T47D (cell line): ENCODE results near the gene CHRND.

Experiments
- DNase-seq, 2 experiments: peaks; one replicate each; pipeline versions ENCODE4 v3.0.0 to v3.0.0-alpha.2; 2011 to 2012; ENCODE audit warnings: low read depth in 1 of 2, low spot score in 1 of 2
- JUND ChIP-seq: IDR thresholded peaks from 2 replicates; pipeline ENCODE4 v1.6.1; 2012; ENCODE audit warnings: low read depth
- in situ Hi-C: cut with HindIII; loops from 2 replicates; pipeline ENCODE4 v1.10.0; 2016; ENCODE audit warnings: low sequenced_read_pairs, low pct_unique_long_range_greater_than_20kb

CHRND gene

GRCh38 chr2:232525791-232526371, at the start of gene CHRND:
Gene CHRND (plus strand): TSS chr2:232526160. CDS start chr2:232526216, 56 bp downstream.
- in situ Hi-C loops = no loop called here
- TF ChIP-seq JUND = no peak
- DNase-seq = no peak

GRCh38 chr2:232476791-232477190, 49.2 kb upstream of the CHRND start:
- DNase-seq = no peak
- in situ Hi-C loops = no loop called here
- no peak for TF ChIP-seq JUND

DNA sequence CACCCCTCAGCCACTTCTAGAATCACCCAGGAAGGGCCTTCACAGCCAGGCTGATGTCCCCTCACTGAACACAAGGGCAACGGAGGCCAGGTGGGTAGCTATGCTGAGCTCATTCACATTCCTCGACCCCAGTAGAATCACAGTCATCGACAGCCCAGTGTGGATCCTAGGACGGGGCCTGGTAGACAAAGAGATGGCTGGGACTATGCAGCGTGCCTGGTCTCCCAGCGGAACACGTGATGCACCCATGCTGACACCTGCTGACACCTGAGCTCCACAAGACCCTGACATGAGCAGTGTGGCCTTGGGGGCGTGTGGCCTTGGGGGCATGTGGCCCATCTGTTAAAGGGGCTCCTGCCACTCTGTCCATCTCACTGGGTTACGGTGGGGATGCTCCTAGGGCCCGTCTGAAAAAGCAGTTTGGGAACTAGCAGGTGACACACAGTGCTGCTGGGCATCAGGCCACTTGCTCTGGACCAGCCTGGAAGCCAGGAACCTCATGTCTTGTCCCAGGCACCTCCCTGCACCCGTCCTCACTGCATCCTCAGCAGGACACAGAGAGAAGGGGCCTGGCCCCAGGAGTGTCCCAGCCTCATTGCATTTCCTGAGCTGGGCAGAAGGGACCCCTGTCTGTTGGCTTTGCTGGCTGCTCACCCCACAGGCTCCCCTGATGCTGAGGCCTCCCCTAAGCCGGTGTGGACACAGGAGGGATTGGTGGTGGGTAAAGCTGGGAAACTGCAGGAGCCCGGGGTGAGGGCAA, 48.0 kb upstream of the CHRND start:
- in situ Hi-C loops = no loop called here
- TF ChIP-seq JUND = no peak

GRCh38 chr2:232478571-232479340, 47.2 kb upstream of the CHRND start:
- in situ Hi-C loops = no loop called here
- TF ChIP-seq JUND = no peak
- DNase-seq = no peak

More for the DNA sequence above, 48.0 kb upstream of the CHRND start:
- DNase-seq = no peak

DNA sequence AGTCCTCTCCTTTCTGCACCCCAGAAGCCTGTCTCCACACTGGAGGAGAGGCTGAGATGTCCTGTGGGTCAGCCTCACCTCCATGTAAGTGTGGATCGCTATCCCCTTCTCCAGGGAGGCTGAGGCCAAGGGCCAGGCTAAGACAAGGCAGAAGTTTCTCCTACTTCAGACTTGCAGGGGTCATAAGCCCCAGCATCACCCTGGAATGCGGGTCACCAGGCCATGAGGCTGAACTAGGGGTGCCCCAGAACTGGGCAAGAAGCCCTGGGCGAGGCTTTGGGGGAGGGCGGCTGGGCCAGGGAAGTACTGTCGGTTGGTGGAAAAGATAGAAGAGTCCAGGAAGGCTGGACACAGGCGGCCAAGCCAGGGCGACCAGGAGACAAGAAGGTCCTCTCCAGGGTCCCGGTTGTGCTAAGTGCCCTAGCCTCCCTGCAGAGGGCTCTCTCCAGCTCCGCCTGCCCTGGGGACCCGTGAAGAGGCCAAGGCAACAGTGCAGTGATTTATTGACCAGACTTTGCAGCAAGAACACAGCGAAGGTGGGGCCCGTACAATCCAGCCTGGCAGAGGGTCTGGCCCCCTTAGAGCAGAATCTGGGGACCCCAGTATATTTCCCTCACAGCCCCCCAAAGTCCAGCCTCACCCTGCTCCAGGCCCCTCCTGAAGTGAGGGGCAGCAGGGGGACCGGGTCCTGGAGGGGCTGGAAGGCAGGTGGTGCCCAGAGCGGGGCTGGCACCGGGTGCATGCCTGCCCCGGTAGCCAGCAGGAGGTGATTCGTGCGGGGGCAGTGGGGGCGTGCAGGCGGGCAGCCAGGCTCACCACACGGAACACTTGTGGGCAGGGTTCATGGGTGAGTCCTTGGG, 46.4 kb upstream of the CHRND start:
- in situ Hi-C loops = no loop called here
- TF ChIP-seq JUND = no peak
- DNase-seq = no peak

DNA sequence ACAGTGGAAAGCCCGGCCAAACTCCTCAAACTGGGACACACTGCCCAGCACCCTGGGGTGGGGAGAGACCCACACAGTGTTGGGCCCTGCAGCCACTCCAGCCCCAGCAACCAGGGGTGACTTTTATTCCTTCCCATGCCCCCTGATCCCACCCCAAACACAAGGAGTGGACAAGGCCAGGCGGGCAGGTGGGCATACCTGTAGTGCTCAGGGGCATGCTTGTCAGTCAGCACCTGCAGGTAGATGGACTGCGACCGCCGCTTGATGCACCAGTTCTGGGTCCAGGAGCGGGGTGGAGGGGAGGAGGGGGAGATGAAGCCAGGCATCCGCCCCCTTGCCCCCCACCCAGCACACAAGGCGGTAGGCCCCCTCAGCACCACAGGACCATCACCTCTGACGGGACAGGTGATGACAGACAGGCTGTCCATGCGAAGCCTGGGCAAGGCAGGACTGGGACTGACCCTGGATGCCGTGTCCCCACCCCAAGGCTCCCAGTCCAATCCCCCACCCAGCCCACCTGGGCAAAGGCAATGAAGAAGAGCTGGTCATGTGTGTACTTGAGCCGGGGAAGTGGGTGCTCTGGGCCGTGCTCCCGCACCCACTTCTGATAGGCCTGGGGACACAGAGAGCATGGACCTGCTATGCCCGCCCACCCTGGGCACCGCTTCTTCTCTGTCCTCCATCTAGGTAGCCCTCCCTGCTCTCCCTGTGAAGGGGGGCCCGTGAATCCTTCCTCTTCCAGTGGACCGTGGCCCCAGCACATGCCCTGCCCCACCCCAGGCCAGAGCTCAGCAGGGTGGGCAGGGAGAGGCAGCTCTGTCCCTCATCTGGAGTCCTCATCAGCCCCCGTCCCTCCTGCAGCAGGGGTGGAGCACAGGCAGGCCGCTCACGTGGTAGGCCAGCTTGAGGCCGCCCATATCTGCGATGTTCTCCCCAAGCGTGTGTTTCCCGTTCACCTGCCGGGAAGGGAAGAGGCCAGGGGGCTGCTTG, 45.5 kb upstream of the CHRND start:
- no peak for TF ChIP-seq JUND
- DNase-seq = no peak
- in situ Hi-C loops = no loop called here

- in situ Hi-C loops = no loop called here
- no peak for DNase-seq
- no peak for TF ChIP-seq JUND
Measured at GRCh38 chr2:232481322-232482140, 44.4 kb upstream of the CHRND start.

DNA sequence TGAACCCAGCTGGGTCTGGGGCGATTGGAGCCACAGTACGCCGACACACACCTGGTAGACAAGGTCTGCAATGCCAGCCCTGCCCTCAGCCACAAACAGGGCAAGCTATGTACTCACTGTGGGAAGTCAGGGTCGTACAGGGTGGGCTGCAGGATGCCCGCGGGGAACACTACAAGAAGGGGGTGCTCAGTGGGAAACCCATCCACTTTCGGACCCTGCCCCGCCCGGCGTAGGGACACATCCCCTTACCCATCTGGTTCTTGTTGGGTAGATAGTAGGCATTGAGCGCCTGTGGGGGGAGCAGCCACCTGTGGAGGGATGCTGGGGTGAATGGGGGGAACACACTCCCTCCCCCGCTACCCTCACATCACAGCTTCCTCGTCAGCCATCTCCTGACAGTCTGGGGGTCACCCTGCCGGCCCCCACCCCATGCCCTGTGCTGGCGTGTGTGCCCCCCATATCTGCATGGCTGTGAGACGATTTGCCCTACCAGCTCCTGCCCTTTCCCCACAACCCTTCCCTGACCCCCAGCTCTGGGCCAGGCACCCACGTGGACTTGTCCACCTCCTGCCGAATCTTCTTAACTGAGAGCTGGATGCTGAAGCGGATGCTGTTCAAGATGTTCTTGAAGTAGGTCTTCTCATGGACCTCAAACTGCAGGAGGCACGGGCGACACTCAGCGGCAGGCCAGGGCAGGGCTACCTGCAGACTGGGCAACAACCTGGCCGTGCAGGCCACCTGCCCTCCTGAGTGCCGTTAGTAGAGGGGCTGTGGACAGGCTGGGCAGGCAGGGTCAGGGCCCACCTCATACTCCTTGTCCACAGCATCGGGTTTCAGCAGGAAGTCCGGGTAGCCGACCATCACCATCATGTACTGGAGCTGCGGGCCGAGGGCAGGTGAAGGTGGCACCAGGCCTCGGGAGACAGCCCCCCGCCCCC, 43.4 kb upstream of the CHRND start:
- in situ Hi-C loops = no loop called here
- TF ChIP-seq JUND = no peak
- no peak for DNase-seq

- DNase-seq = no peak
- in situ Hi-C loops = no loop called here
Measured at GRCh38 chr2:232483311-232483922, 42.5 kb upstream of the CHRND start.

More at GRCh38 chr2:232483311-232483922, 42.5 kb upstream of the CHRND start:
- no peak for TF ChIP-seq JUND
